HepG2 (cell line): Measurements from ENCODE around the gene TMBIM1. TPM values are rescaled to one million over a fixed set of nuclear protein-coding genes. Genes with fewer than 3 reads are reported as not detected.

ENCODE experiments used
- ASH2L ChIP-seq: fragments of 300-600, 200-600 bp; sonication (generic); IDR thresholded peaks from 2 replicates; pipeline ENCODE4 v1.7.0; 2017; ENCODE audit warnings: low read depth, mild to moderate bottlenecking, moderate library complexity, mixed read lengths, low read length; ENCODE audit not compliant: insufficient read length
- KDM1A ChIP-seq: IDR thresholded peaks from 2 replicates; pipeline ENCODE4 v1.6.1; 2016; ENCODE audit warnings: missing compliant biosample characterization
- NPAS2 ChIP-seq: sonication (generic); formaldehyde crosslinking; IDR thresholded peaks from 2 replicates; pipeline ENCODE4 v1.8.0; 2022; ENCODE audit warnings: mild to moderate bottlenecking, missing genetic modification reagents, borderline replicate concordance
- PCBP1 ChIP-seq: fragments of 200-400 bp; formaldehyde crosslinking; IDR thresholded peaks from 2 replicates; pipeline ENCODE4 v1.6.1; 2017; ENCODE audit warnings: mild to moderate bottlenecking, low read depth, low read length, borderline replicate concordance
- SAP130 ChIP-seq: IDR thresholded peaks from 2 replicates; pipeline ENCODE4 v1.6.1; 2016; ENCODE audit warnings: low read depth
- SP2 ChIP-seq: sonication (generic); formaldehyde crosslinking; IDR thresholded peaks from 2 replicates; pipeline ENCODE4 v1.5.1; 2020; ENCODE audit warnings: mild to moderate bottlenecking, missing genetic modification reagents
- TCF7 ChIP-seq: sonication (generic); IDR thresholded peaks from 2 replicates; pipeline ENCODE4 v1.6.1; 2016; ENCODE audit warnings: antibody characterized with exemption, low read depth
- TGIF2 ChIP-seq: IDR thresholded peaks from 2 replicates; pipeline ENCODE4 v1.6.1; 2016; ENCODE audit warnings: control low read depth, missing compliant biosample characterization
- ZBTB21 ChIP-seq: sonication (generic); formaldehyde crosslinking; IDR thresholded peaks from 2 replicates; pipeline ENCODE4 v1.4.0; 2020; ENCODE audit warnings: missing genetic modification reagents
- ZMAT3 ChIP-seq: sonication (generic); formaldehyde crosslinking; conservative IDR thresholded peaks from 2 replicates; pipeline ENCODE4 v1.7.0; 2021; ENCODE audit warnings: missing genetic modification reagents
- ZNF530 ChIP-seq: sonication (generic); formaldehyde crosslinking; IDR thresholded peaks from 2 replicates; pipeline ENCODE4 v1.5.0; 2020; ENCODE audit warnings: low read depth, mild to moderate bottlenecking, missing genetic modification reagents
- ZNF766 ChIP-seq: sonication (generic); formaldehyde crosslinking; IDR thresholded peaks from 2 replicates; pipeline ENCODE4 v1.5.0; 2020; ENCODE audit warnings: missing genetic modification reagents, borderline replicate concordance
- polyA plus RNA-seq, 8 experiments: library from polyadenylated mRNA; depleted of rRNA in 3 of 8; stranded (reverse) in 7 of 8; unstranded in 1 of 8; fragments of >200 nt; fragmentation: Illumina TruSeq in 4 of 8; extraction: Trizol in 4 of 8; gene quantifications; 2 replicates each; pipeline versions ENCODE4 v1.2.1 to v1.2.3, GENCODE V29; 2011 to 2016; ENCODE audit warnings: low read depth in 4 of 8, missing spikeins in 1 of 8, mixed read lengths in 1 of 8; ENCODE audit not compliant: insufficient read depth in 1 of 8
- total RNA-seq, 5 experiments: library from RNA; depleted of rRNA; stranded (reverse); fragments of >200 nt; fragmentation: Illumina TruSeq; extraction: Trizol; gene quantifications; 2 replicates each; pipeline ENCODE4 v1.2.3, GENCODE V29; 2016; ENCODE audit warnings: low read depth in 1 of 5
- TF ChIP-seq, protein P1 (sequence below): sonication (generic); formaldehyde crosslinking; IDR thresholded peaks from 2 replicates; pipeline ENCODE4 v1.4.0; 2020; ENCODE audit warnings: low read depth, mild to moderate bottlenecking, missing genetic modification reagents
- TF ChIP-seq, protein P2 (sequence below): IDR thresholded peaks from 2 replicates; pipeline ENCODE4 v1.6.1; 2016
- TF ChIP-seq, protein P3 (sequence below): sonication (generic); formaldehyde crosslinking; IDR thresholded peaks from 2 replicates; pipeline ENCODE4 v1.4.0; 2020; ENCODE audit warnings: low read depth, missing genetic modification reagents
- TF ChIP-seq, protein P4 (sequence below): sonication (generic); formaldehyde crosslinking; IDR thresholded peaks from 2 replicates; pipeline ENCODE4 v1.8.0; 2022; ENCODE audit warnings: missing genetic modification reagents, mild to moderate bottlenecking, inconsistent platforms, borderline replicate concordance
- TF ChIP-seq, protein P5 (sequence below): sonication (generic); formaldehyde crosslinking; conservative IDR thresholded peaks from 2 replicates; pipeline ENCODE4 v1.8.0; 2022; ENCODE audit warnings: missing genetic modification reagents

TMBIM1 gene
- total and polyA plus RNA-seq, 2 of the 13 experiments (the other 11 are each of a cell fraction or from before 2014, with no cell fraction given) = 127 to 139 TPM

DNA sequence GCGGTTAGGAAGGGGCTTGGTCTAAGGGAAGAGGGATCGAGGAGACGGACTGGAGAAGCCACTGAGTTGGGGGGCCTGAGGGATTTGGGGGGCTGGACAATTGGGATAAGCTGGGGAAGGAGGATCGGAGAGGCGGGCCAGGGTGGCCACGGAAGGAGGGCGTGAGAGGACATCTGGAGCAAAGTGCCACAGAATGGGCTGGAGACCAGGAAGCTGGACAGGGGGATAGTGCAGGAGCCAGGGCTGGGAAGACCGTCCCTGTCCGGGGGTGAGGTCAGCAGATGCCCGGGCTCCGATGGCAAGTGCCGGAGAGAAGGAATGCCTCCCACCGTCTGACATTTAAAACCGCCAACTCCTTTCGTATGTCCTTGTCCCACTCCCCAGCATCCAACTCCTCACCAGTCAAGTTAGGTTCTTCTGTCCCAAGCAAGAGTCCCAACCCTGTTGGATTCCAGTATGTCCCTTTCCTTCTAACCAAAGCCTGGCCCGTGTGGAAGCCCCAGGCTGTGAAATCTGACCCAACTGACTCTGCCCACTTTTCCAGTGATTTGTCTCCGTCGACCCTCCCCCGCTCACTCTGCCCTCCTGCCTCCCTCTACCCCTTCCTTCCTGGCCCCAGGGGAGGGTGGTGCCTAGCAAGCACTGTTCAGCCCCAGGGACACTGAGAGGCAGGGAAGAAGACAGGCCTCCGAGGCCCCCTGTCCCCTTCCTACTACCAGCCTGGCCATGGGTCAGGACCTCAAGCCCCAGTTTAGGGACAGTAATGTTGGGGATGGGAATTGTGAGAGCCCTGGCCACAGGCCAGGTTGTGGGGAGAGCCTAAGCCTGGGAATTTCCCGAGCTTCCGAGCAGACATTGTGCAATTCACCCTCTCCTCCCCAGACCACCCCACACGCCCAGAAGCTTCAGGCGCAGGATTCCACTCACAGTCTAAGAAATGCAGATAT is 31.5 kb upstream of the TMBIM1 start (continued):
- TF ChIP-seq, protein P1, sequence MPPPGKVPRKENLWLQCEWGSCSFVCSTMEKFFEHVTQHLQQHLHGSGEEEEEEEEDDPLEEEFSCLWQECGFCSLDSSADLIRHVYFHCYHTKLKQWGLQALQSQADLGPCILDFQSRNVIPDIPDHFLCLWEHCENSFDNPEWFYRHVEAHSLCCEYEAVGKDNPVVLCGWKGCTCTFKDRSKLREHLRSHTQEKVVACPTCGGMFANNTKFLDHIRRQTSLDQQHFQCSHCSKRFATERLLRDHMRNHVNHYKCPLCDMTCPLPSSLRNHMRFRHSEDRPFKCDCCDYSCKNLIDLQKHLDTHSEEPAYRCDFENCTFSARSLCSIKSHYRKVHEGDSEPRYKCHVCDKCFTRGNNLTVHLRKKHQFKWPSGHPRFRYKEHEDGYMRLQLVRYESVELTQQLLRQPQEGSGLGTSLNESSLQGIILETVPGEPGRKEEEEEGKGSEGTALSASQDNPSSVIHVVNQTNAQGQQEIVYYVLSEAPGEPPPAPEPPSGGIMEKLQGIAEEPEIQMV (CRISPR knock-in tag) = 0 out of 2 replicates have a peak, but pooled peaks have one; percentile 6
- TF ChIP-seq, protein P2, sequence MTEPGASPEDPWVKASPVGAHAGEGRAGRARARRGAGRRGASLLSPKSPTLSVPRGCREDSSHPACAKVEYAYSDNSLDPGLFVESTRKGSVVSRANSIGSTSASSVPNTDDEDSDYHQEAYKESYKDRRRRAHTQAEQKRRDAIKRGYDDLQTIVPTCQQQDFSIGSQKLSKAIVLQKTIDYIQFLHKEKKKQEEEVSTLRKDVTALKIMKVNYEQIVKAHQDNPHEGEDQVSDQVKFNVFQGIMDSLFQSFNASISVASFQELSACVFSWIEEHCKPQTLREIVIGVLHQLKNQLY = no peak
- TF ChIP-seq, protein P3, sequence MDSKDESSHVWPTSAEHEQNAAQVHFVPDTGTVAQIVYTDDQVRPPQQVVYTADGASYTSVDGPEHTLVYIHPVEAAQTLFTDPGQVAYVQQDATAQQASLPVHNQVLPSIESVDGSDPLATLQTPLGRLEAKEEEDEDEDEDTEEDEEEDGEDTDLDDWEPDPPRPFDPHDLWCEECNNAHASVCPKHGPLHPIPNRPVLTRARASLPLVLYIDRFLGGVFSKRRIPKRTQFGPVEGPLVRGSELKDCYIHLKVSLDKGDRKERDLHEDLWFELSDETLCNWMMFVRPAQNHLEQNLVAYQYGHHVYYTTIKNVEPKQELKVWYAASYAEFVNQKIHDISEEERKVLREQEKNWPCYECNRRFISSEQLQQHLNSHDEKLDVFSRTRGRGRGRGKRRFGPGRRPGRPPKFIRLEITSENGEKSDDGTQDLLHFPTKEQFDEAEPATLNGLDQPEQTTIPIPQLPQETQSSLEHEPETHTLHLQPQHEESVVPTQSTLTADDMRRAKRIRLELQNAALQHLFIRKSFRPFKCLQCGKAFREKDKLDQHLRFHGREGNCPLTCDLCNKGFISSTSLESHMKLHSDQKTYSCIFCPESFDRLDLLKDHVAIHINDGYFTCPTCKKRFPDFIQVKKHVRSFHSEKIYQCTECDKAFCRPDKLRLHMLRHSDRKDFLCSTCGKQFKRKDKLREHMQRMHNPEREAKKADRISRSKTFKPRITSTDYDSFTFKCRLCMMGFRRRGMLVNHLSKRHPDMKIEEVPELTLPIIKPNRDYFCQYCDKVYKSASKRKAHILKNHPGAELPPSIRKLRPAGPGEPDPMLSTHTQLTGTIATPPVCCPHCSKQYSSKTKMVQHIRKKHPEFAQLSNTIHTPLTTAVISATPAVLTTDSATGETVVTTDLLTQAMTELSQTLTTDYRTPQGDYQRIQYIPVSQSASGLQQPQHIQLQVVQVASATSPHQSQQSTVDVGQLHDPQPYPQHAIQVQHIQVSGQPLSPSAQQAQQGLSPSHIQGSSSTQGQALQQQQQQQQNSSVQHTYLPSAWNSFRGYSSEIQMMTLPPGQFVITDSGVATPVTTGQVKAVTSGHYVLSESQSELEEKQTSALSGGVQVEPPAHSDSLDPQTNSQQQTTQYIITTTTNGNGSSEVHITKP = peak; percentile 23; the same call in 1 of the 2 replicates
- TF ChIP-seq NPAS2 = no peak
- 0 out of 2 replicates have a peak, but pooled peaks have one; percentile 63 for TF ChIP-seq ZMAT3 (CRISPR knock-in tag)
- TF ChIP-seq TGIF2 (CRISPR knock-in tag) = peak; percentile 25; the same call in 1 of the 2 replicates
- TF ChIP-seq, protein P4, sequence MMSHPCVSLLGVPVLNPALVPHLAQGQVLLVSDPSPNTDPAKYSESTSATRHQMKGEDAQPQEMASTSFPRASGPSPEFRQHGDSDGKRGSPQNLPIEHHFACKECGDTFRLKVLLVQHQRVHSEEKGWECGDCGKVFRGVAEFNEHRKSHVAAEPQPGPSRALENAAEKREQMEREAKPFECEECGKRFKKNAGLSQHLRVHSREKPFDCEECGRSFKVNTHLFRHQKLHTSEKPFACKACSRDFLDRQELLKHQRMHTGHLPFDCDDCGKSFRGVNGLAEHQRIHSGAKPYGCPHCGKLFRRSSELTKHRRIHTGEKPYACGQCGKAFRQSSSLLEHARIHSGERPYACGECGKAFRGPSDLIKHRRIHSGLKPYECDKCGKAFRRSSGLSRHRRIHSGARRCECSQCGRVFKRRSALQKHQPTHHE = no peak
- TF ChIP-seq, protein P5, sequence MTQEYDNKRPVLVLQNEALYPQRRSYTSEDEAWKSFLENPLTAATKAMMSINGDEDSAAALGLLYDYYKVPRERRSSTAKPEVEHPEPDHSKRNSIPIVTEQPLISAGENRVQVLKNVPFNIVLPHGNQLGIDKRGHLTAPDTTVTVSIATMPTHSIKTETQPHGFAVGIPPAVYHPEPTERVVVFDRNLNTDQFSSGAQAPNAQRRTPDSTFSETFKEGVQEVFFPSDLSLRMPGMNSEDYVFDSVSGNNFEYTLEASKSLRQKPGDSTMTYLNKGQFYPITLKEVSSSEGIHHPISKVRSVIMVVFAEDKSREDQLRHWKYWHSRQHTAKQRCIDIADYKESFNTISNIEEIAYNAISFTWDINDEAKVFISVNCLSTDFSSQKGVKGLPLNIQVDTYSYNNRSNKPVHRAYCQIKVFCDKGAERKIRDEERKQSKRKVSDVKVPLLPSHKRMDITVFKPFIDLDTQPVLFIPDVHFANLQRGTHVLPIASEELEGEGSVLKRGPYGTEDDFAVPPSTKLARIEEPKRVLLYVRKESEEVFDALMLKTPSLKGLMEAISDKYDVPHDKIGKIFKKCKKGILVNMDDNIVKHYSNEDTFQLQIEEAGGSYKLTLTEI (CRISPR knock-in tag) = no peak
- no peak for TF ChIP-seq ZNF530 (CRISPR knock-in tag)
- no peak for TF ChIP-seq ZBTB21 (CRISPR knock-in tag)
- TF ChIP-seq ZNF766 (CRISPR knock-in tag) = no peak
- no peak for TF ChIP-seq TCF7
- no peak for TF ChIP-seq ASH2L
- TF ChIP-seq SP2 (CRISPR knock-in tag) = peak; percentile 32; the same call in 1 of the 2 replicates
- peak; percentile 83 for TF ChIP-seq SAP130 (CRISPR knock-in tag)
- TF ChIP-seq KDM1A (CRISPR knock-in tag) = no peak
- 0 out of 2 replicates have a peak, but pooled peaks have one; percentile 13 for TF ChIP-seq PCBP1
